Liver (tissue), 9 donors: ENCODE data around the gene MAN1C1. TPM values are rescaled to one million over a fixed set of nuclear protein-coding genes. Genes with fewer than 3 reads are reported as not detected.

Experiments
- DNase-seq: peaks from one replicate; pipeline ENCODE4 v3.0.0-alpha.2; 2017; ENCODE audit warnings: low spot score
- H3K27ac ChIP-seq, 2 donors: one replicate each; pipeline ENCODE4 v1.7.0; 2013; ENCODE audit warnings: inconsistent platforms in 2 of 2, low read length in 2 of 2, control low read depth in 1 of 2, low read depth in 1 of 2, mild to moderate bottlenecking in 1 of 2
- H3K27me3 ChIP-seq, 4 donors: one replicate each; pipeline versions ENCODE4 v1.6.1 to v1.7.0; 2013; ENCODE audit warnings: low read length in 3 of 4, inconsistent platforms in 1 of 4, mild to moderate bottlenecking in 1 of 4, moderate library complexity in 1 of 4; ENCODE audit not compliant: control insufficient read depth in 4 of 4, insufficient read depth in 4 of 4
- H3K36me3 ChIP-seq, 4 donors: one replicate each; pipeline versions ENCODE4 v1.6.1 to v1.7.0; 2013; ENCODE audit warnings: low read length in 3 of 4, mild to moderate bottlenecking in 3 of 4, low read depth in 1 of 4, moderate library complexity in 1 of 4; ENCODE audit not compliant: control insufficient read depth in 4 of 4, insufficient read depth in 3 of 4
- H3K4me1 ChIP-seq, 4 donors: one replicate each; pipeline versions ENCODE4 v1.6.1 to v1.7.0; 2013; ENCODE audit warnings: low read length in 3 of 4, mild to moderate bottlenecking in 3 of 4, moderate library complexity in 1 of 4; ENCODE audit not compliant: control insufficient read depth in 4 of 4, insufficient read depth in 4 of 4
- H3K4me3 ChIP-seq, 3 donors: one replicate each; pipeline versions ENCODE4 v1.6.1 to v1.7.0; 2013; ENCODE audit warnings: low read length in 3 of 3, control low read depth in 1 of 3, low read depth in 1 of 3, mild to moderate bottlenecking in 1 of 3
- H3K9ac ChIP-seq, 2 donors: one replicate each; pipeline ENCODE4 v1.7.0; 2013; ENCODE audit warnings: low read length in 2 of 2, mild to moderate bottlenecking in 2 of 2, moderate library complexity in 2 of 2, control low read depth in 1 of 2, low read depth in 1 of 2
- H3K9me3 ChIP-seq, 4 donors: one replicate each; pipeline versions ENCODE4 v1.6.1 to v1.7.0; 2013; ENCODE audit warnings: low read length in 3 of 4; ENCODE audit not compliant: control insufficient read depth in 4 of 4
- ATF3 ChIP-seq: IDR thresholded peaks from 2 replicates; pipeline ENCODE4 v1.6.1; 2016; ENCODE audit warnings: antibody characterized with exemption
- CTCF ChIP-seq: fragments of 150-350 bp; IDR thresholded peaks from 2 replicates; pipeline ENCODE4 v1.5.1; 2017; ENCODE audit warnings: improper control_type of control experiment, low read depth, low read length; ENCODE audit not compliant: missing input control
- EGR1 ChIP-seq, 2 donors: IDR thresholded peaks; 2 replicates each; pipeline ENCODE4 v1.6.1; 2016 to 2018; ENCODE audit warnings: antibody characterized with exemption in 2 of 2, low read depth in 2 of 2
- FOXA1 ChIP-seq: IDR thresholded peaks from 2 replicates; pipeline ENCODE4 v1.6.1; 2016; ENCODE audit warnings: antibody characterized with exemption
- FOXA2 ChIP-seq: IDR thresholded peaks from 2 replicates; pipeline ENCODE4 v1.6.1; 2016; ENCODE audit warnings: antibody characterized with exemption
- GABPA ChIP-seq, 2 donors: IDR thresholded peaks in 1 of 2; conservative IDR thresholded peaks in 1 of 2; 2 replicates each; pipeline ENCODE4 v1.6.1; 2016; ENCODE audit warnings: antibody characterized with exemption in 2 of 2, mild to moderate bottlenecking in 1 of 2, moderate library complexity in 1 of 2
- HNF4A ChIP-seq, 2 donors: conservative IDR thresholded peaks; 2 replicates each; pipeline ENCODE4 v1.6.1; 2016; ENCODE audit warnings: antibody characterized with exemption in 2 of 2, mild to moderate bottlenecking in 2 of 2
- HNF4G ChIP-seq: IDR thresholded peaks from 2 replicates; pipeline ENCODE4 v1.6.1; 2016; ENCODE audit warnings: antibody characterized with exemption
- JUND ChIP-seq, 2 donors: IDR thresholded peaks; 2 replicates each; pipeline ENCODE4 v1.6.1; 2016; ENCODE audit warnings: antibody characterized with exemption in 2 of 2
- MAX ChIP-seq: IDR thresholded peaks from 2 replicates; pipeline ENCODE4 v1.6.1; 2016; ENCODE audit warnings: antibody characterized with exemption
- NR2F2 ChIP-seq: IDR thresholded peaks from 2 replicates; pipeline ENCODE4 v1.6.1; 2016; ENCODE audit warnings: antibody characterized with exemption
- RAD21 ChIP-seq, 2 donors: IDR thresholded peaks; 2 replicates each; pipeline ENCODE4 v1.6.1; 2016; ENCODE audit warnings: antibody characterized with exemption in 2 of 2, mild to moderate bottlenecking in 2 of 2
- REST ChIP-seq: IDR thresholded peaks from 2 replicates; pipeline ENCODE4 v1.6.1; 2016; ENCODE audit warnings: antibody characterized with exemption, mild to moderate bottlenecking
- RXRA ChIP-seq, 2 donors: IDR thresholded peaks; 2 replicates each; pipeline ENCODE4 v1.6.1; 2017 to 2018; ENCODE audit warnings: antibody characterized with exemption in 2 of 2, mild to moderate bottlenecking in 1 of 2
- SP1 ChIP-seq: IDR thresholded peaks from 2 replicates; pipeline ENCODE4 v1.6.1; 2018; ENCODE audit warnings: antibody characterized with exemption, mild to moderate bottlenecking
- TAF1 ChIP-seq: conservative IDR thresholded peaks from 2 replicates; pipeline ENCODE4 v1.6.1; 2016; ENCODE audit warnings: antibody characterized with exemption, mild to moderate bottlenecking
- YY1 ChIP-seq: IDR thresholded peaks from 2 replicates; pipeline ENCODE4 v1.6.1; 2016; ENCODE audit warnings: antibody characterized with exemption, mild to moderate bottlenecking
- ZBTB33 ChIP-seq: IDR thresholded peaks from 2 replicates; pipeline ENCODE4 v1.6.1; 2016; ENCODE audit warnings: antibody characterized with exemption
- WGBS: extraction: QIAGEN DNeasy Blood & Tissue Kit; methylation state at CpG from one replicate; pipeline ENCODE4 v1.1.7; 2013; 5-methylcytosine and 5-hydroxymethylcytosine counted together
- polyA plus RNA-seq, 2 donors: library from polyadenylated mRNA; stranded (reverse) in 1 of 2; unstranded in 1 of 2; fragments of 200-250 nt in 1 of 2; fragments of >200 nt in 1 of 2; fragmentation: Nextera tagmentation in 1 of 2; extraction: Ambion mirVana in 1 of 2; gene quantifications; one replicate each; pipeline versions ENCODE4 v1.2.1 to v1.2.3, GENCODE V29; 2013 to 2015
- total RNA-seq, 2 donors: library from RNA; depleted of rRNA; stranded (reverse); fragments of >200 nt; gene quantifications; one replicate each; pipeline ENCODE4 v1.2.3, GENCODE V29; 2014
- donor health status: healthy.
- donor health status: healthy.
- donor health status: healthy.
- donor health status: healthy.
- donor health status: healthy.

The MAN1C1 gene
- total and polyA plus RNA-seq, 4 donors, result 6.3 to 16.0 (median 8.1) TPM

- WGBS, result 57% methylated on average over 15 of the region's 15 CpGs
- H3K4me3 ChIP-seq, result no peak overlapping the region
Measured at GRCh38 chr1:25695090-25695770, 78.6 kb downstream of the MAN1C1 start.

More at GRCh38 chr1:25695090-25695770, 78.6 kb downstream of the MAN1C1 start:
- no peaks in the 10 kb centered on the region for H3K27me3 ChIP-seq
- peak overlapping the region; percentile 83 to 90 for H3K27ac ChIP-seq
- H3K9me3 ChIP-seq, result no peaks in the 10 kb centered on the region
- peak overlapping the region in 1 of 2 donors; percentile 73 for H3K9ac ChIP-seq
- DNase-seq, result no peak
- H3K36me3 ChIP-seq, result no peaks in the 10 kb centered on the region
- peak; percentile 33 for TF ChIP-seq CTCF
- TF ChIP-seq ZBTB33, result peak; percentile 74
- TF ChIP-seq TAF1, result no peak
- peak; percentile 33 to 58 for TF ChIP-seq EGR1 (IDR thresholded peaks at IDR 0.05; ENCODE audit: low read depth in 2 of 2)
- TF ChIP-seq FOXA2, result peak; percentile 22
- peak; percentile 53 for TF ChIP-seq HNF4G
- peak; percentile 81 to 83 for TF ChIP-seq JUND (IDR thresholded peaks at IDR 0.05)
- TF ChIP-seq REST, result no peak
- peak; percentile 98 for TF ChIP-seq NR2F2
- peak; percentile 94 for TF ChIP-seq SP1
- peak; percentile 80 for TF ChIP-seq ATF3
- TF ChIP-seq RAD21 (IDR thresholded peaks at IDR 0.05), result peak; percentile 81 to 86
- TF ChIP-seq RXRA (IDR thresholded peaks at IDR 0.05), result peak; percentile 93 to 96
- peak; percentile 85 to 87 for TF ChIP-seq HNF4A (conservative IDR thresholded peaks at IDR 0.05)
- TF ChIP-seq YY1, result peak; percentile 82
- TF ChIP-seq GABPA (IDR thresholded peaks at IDR 0.05 in 1 of 2, conservative IDR thresholded peaks at IDR 0.05 in 1 of 2), result no peak
- peak; percentile 15 for TF ChIP-seq FOXA1
- TF ChIP-seq MAX, result peak; percentile 86
- H3K4me1 ChIP-seq, result peaks cover 3 to 21% (median 18%) of the 10 kb centered on the region in 4 donors
